LNCAP (cell line): ENCODE results near the gene GPSM1.
A peak's percentile ranks its signal among the peaks of the same experiment; 100 is the strongest.

ENCODE experiments used
- TF ChIP-seq, protein P1 (sequence below): fragments of 450-650 bp; IDR thresholded peaks from 2 replicates; pipeline ENCODE4 v1.5.1; 2017; ENCODE audit warnings: mild to moderate bottlenecking

GPSM1 gene

DNA sequence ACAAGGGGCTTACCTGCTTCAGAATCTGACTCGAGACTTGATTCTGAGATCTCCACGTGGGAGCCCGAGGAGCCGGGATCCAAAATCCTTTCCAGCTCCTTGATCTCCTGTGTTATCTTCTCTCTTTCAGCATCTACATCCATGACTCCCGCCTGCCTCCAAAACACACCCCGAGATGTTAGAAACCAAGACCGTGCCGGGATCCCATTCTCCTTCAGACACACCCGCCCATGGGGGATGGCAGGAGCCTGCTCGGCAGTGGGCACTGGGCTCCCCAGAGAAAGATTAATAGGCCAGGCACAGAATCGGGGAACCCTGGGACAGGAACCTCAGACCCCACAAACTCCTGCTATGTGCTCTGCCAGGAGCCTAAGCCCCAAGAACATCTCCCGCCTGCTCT is 70.9 kb downstream of the GPSM1 start:
- TF ChIP-seq, protein P1, sequence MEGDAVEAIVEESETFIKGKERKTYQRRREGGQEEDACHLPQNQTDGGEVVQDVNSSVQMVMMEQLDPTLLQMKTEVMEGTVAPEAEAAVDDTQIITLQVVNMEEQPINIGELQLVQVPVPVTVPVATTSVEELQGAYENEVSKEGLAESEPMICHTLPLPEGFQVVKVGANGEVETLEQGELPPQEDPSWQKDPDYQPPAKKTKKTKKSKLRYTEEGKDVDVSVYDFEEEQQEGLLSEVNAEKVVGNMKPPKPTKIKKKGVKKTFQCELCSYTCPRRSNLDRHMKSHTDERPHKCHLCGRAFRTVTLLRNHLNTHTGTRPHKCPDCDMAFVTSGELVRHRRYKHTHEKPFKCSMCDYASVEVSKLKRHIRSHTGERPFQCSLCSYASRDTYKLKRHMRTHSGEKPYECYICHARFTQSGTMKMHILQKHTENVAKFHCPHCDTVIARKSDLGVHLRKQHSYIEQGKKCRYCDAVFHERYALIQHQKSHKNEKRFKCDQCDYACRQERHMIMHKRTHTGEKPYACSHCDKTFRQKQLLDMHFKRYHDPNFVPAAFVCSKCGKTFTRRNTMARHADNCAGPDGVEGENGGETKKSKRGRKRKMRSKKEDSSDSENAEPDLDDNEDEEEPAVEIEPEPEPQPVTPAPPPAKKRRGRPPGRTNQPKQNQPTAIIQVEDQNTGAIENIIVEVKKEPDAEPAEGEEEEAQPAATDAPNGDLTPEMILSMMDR, result no peak

- TF ChIP-seq, protein P1, result no peak
These were observed 72.1 kb downstream of the GPSM1 start for GRCh38 chr9:136399176-136400037.

- TF ChIP-seq, protein P1, result peak; percentile 98
These were observed 72.9 kb downstream of the GPSM1 start, which contains the start of gene SNAPC4 for GRCh38 chr9:136400038-136400834. Gene SNAPC4 (minus strand): TSS chr9:136400170. CDS start chr9:136398428, 1,742 bp downstream.

DNA sequence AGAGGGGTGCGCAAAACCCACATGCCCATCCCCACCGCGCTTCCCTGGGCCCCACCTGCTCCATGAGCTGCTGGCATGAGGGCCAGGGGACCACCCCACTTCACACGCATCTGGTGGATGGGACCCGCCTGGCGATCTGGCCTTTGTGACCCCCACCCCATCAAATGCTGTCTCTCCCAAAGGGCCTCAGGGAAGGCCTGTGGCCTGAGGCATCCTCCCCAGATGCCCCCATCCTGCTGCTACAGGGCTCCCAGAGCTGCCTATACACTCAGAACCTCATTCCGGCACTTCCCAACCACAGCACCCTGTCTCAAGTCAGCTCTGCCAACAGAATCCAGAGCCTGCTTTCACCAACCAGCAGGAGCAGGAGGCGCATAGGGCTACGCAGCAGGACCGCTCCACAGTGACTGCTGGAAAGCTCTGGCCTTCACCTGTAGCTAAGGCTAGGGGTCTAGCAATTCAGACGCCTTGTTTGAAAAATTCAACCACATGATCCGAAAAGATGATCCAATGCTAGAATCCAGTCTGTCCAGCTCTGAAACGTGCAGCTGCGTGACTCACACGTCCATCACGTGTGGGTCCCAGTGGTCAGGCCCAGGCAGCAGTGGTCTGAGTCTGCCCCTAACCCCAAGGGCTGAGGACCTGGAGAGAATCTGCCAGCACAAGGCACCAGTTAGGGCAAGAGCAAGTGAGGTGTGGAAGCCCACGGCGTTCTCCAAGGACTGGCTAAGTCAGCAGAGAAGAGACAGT is 74.0 kb downstream of the GPSM1 start:
- TF ChIP-seq, protein P1, result no peak

GRCh38 chr9:136402067-136402466 is 74.7 kb downstream of the GPSM1 start:
- TF ChIP-seq, protein P1, result no peak

- TF ChIP-seq, protein P1, result no peak
These were observed 76.2 kb downstream of the GPSM1 start for GRCh38 chr9:136403538-136403914.
